Neural crest cell (in vitro differentiated cells): ENCODE results near the gene ABHD17B. TPM values are rescaled to one million over a fixed set of nuclear protein-coding genes. Genes with fewer than 3 reads are reported as not detected.

ENCODE experiments used
- DNase-seq: peaks from one replicate; pipeline ENCODE4 v3.0.0; 2021; ENCODE audit warnings: low read depth, mixed read lengths, low spot score
- H3K27ac Mint-ChIP-seq: one replicate; pipeline ENCODE4 v1.8.0; 2021; ENCODE audit warnings: mild to moderate bottlenecking, mixed read lengths; ENCODE audit not compliant: unreplicated experiment
- H3K27me3 Mint-ChIP-seq: 2 replicates; pipeline ENCODE4 v1.8.0; 2021; ENCODE audit warnings: low read depth, mild to moderate bottlenecking, mixed read lengths
- H3K36me3 Mint-ChIP-seq: 2 replicates; pipeline ENCODE4 v1.8.0; 2021; ENCODE audit warnings: low read depth, mild to moderate bottlenecking, mixed read lengths
- H3K4me1 Mint-ChIP-seq: 2 replicates; pipeline ENCODE4 v1.8.0; 2021; ENCODE audit warnings: mixed read lengths
- H3K4me3 Mint-ChIP-seq: one replicate; pipeline ENCODE4 v1.8.0; 2021; ENCODE audit warnings: mild to moderate bottlenecking, mixed read lengths
- H3K9me3 Mint-ChIP-seq: 2 replicates; pipeline ENCODE4 v1.8.0; 2021; ENCODE audit warnings: mixed read lengths
- total RNA-seq: library from RNA; stranded (reverse); gene quantifications from 2 replicates; pipeline ENCODE4 v1.2.1, GENCODE V29; 2021
- TF ChIP-seq, protein P1 (sequence below): fragments of 200-600 bp; sonication (generic); conservative IDR thresholded peaks from 2 replicates; pipeline ENCODE4 v1.5.0; 2021; ENCODE audit warnings: antibody characterized with exemption, mild to moderate bottlenecking

ABHD17B gene
- total RNA-seq, 1 donor from 2014 or later, result 42.1 TPM

GRCh38 chr9:71924576-71924975 is 13.6 kb upstream of the ABHD17B start:
- Mint-ChIP-seq H3K4me1 (peaks cover 8% of the 10 kb centered on the region), H3K36me3 (peaks cover 5% of the 10 kb centered on the region), H3K27ac (no peak overlapping the region), H3K27me3 (no peaks in the 10 kb centered on the region), H3K4me3 (no peak overlapping the region), H3K9me3 (no peaks in the 10 kb centered on the region)
- DNase-seq, result no peak
- TF ChIP-seq, protein P1, sequence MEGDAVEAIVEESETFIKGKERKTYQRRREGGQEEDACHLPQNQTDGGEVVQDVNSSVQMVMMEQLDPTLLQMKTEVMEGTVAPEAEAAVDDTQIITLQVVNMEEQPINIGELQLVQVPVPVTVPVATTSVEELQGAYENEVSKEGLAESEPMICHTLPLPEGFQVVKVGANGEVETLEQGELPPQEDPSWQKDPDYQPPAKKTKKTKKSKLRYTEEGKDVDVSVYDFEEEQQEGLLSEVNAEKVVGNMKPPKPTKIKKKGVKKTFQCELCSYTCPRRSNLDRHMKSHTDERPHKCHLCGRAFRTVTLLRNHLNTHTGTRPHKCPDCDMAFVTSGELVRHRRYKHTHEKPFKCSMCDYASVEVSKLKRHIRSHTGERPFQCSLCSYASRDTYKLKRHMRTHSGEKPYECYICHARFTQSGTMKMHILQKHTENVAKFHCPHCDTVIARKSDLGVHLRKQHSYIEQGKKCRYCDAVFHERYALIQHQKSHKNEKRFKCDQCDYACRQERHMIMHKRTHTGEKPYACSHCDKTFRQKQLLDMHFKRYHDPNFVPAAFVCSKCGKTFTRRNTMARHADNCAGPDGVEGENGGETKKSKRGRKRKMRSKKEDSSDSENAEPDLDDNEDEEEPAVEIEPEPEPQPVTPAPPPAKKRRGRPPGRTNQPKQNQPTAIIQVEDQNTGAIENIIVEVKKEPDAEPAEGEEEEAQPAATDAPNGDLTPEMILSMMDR, result no peak

GRCh38 chr9:71921190-71921814 is 10.3 kb upstream of the ABHD17B start:
- Mint-ChIP-seq H3K4me1 (peaks cover 8% of the 10 kb centered on the region), H3K4me3 (no peak overlapping the region), H3K36me3 (peaks cover 16% of the 10 kb centered on the region), H3K9me3 (peaks cover 3% of the 10 kb centered on the region), H3K27me3 (no peaks in the 10 kb centered on the region), H3K27ac (no peak overlapping the region)
- no peak for DNase-seq
- TF ChIP-seq, protein P1, result no peak

DNA sequence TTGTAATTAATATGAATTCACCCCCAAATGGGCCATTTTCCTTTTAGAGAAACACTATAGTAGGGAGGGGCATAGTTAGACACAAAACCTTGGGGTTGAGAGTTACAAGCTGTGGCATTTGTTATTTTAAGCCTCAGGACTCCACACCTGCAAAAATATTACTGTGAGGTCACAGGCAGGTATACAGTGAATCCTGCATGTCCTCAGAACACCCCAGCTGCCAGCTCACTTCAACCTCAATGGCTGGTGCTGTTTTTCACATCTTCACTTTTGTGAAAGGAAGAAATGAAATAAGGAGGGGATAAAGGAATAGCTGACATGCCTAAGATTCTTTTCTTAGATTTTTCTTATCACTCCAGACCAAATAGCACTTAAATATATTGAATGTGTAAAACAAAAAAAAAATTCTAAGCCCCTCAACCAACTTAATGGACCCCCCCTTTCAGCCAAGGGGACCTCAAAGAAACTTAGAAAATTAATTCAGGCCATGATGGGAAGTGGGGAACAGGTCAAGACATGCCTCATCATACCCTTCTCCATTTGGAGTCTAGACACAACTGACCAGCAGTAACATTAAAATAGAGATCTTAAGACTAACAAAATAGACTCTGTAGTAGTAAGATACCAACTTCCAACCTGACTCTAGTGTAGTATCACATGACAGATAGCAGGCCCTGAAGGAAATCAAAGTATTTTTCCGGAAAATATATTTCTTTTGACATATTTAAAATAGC is 9.6 kb upstream of the ABHD17B start:
- TF ChIP-seq, protein P1, result no peak
- peaks cover 5% of the 10 kb centered on the region for H3K4me1 Mint-ChIP-seq
- DNase-seq, result no peak
- peaks cover 3% of the 10 kb centered on the region for H3K9me3 Mint-ChIP-seq
- no peak overlapping the region for H3K4me3 Mint-ChIP-seq
- H3K27me3 Mint-ChIP-seq, result no peaks in the 10 kb centered on the region
- no peak overlapping the region for H3K27ac Mint-ChIP-seq
- H3K36me3 Mint-ChIP-seq, result peaks cover 16% of the 10 kb centered on the region

GRCh38 chr9:71918419-71918818 is 7.4 kb upstream of the ABHD17B start:
- H3K27me3 Mint-ChIP-seq, result no peaks in the 10 kb centered on the region
- H3K27ac Mint-ChIP-seq, result no peak overlapping the region
- DNase-seq, result no peak
- H3K4me1 Mint-ChIP-seq, result peaks cover 8% of the 10 kb centered on the region
- H3K4me3 Mint-ChIP-seq, result no peak overlapping the region
- peaks cover 3% of the 10 kb centered on the region for H3K9me3 Mint-ChIP-seq
- peaks cover 16% of the 10 kb centered on the region for H3K36me3 Mint-ChIP-seq
- TF ChIP-seq, protein P1, result no peak

GRCh38 chr9:71916834-71917534 is 6.0 kb upstream of the ABHD17B start:
- H3K4me1 Mint-ChIP-seq, result peaks cover 20% of the 10 kb centered on the region
- H3K27ac Mint-ChIP-seq, result no peak overlapping the region
- H3K9me3 Mint-ChIP-seq, result peaks cover 3% of the 10 kb centered on the region
- H3K4me3 Mint-ChIP-seq, result no peak overlapping the region
- no peaks in the 10 kb centered on the region for H3K27me3 Mint-ChIP-seq
- H3K36me3 Mint-ChIP-seq, result peaks cover 11% of the 10 kb centered on the region
- TF ChIP-seq, protein P1, result no peak
- no peak for DNase-seq
